Ishikawa (cell line): ENCODE data around the gene SELPLG.

Experiments
- CEBPB ChIP-seq: IDR thresholded peaks from 2 replicates; pipeline ENCODE4 v1.6.1; 2012
- EP300 ChIP-seq: IDR thresholded peaks from 2 replicates; pipeline ENCODE4 v1.6.1; 2012; ENCODE audit warnings: borderline replicate concordance
- FOXM1 ChIP-seq: IDR thresholded peaks from 2 replicates; pipeline ENCODE4 v1.6.1; 2012; ENCODE audit warnings: low read depth, borderline replicate concordance
- MAX ChIP-seq: IDR thresholded peaks from 2 replicates; pipeline ENCODE4 v1.6.1; 2012
- REST ChIP-seq: IDR thresholded peaks from 2 replicates; pipeline ENCODE4 v1.6.1; 2012; ENCODE audit warnings: low read depth, mild to moderate bottlenecking
- TAF1 ChIP-seq: IDR thresholded peaks from 2 replicates; pipeline ENCODE4 v1.6.1; 2012; ENCODE audit warnings: low read depth, mild to moderate bottlenecking
- TCF12 ChIP-seq: IDR thresholded peaks from 2 replicates; pipeline ENCODE4 v1.6.1; 2012; ENCODE audit warnings: low read depth
- YY1 ChIP-seq: IDR thresholded peaks from 2 replicates; pipeline ENCODE4 v1.6.1; 2012; ENCODE audit warnings: low read depth
- ZBTB7A ChIP-seq: IDR thresholded peaks from 2 replicates; pipeline ENCODE4 v1.6.1; 2012; ENCODE audit warnings: low read depth
- TF ChIP-seq, protein P1 (sequence below): IDR thresholded peaks from 2 replicates; pipeline ENCODE4 v1.6.1; 2012

GRCh38 chr12:108598553-108599250, 35.0 kb downstream of the SELPLG start:
- TF ChIP-seq EP300: no peak
- no peak for TF ChIP-seq ZBTB7A
- no peak for TF ChIP-seq TAF1
- TF ChIP-seq MAX: no peak
- no peak for TF ChIP-seq CEBPB
- TF ChIP-seq REST: no peak
- no peak for TF ChIP-seq YY1
- no peak for TF ChIP-seq FOXM1
- TF ChIP-seq, protein P1, sequence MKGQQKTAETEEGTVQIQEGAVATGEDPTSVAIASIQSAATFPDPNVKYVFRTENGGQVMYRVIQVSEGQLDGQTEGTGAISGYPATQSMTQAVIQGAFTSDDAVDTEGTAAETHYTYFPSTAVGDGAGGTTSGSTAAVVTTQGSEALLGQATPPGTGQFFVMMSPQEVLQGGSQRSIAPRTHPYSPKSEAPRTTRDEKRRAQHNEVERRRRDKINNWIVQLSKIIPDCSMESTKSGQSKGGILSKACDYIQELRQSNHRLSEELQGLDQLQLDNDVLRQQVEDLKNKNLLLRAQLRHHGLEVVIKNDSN: no peak
- TF ChIP-seq TCF12: no peak
